Activated T-helper 1 cell treated with anti-CD3 and anti-CD28 coated beads, Interleukin-2, amount 50 U/mL, for 16 hours (primary cell): Measurements from ENCODE around the gene TMPRSS11D.

Experiments
- DNase-seq, 2 donors: peaks; one replicate each; pipeline ENCODE4 v3.0.0-alpha.2; 2020; ENCODE audit warnings: low read depth in 1 of 2, low spot score in 1 of 2

The TMPRSS11D gene

GRCh38 chr4:67883902-67884301, at the start of gene TMPRSS11D:
TSS of gene TMPRSS11D (minus strand) at chr4:67884002. CDS start at chr4:67883933, 69 bp downstream.
- DNase-seq, result no peak

- DNase-seq, result no peak
Measured at GRCh38 chr4:67933038-67933437, 49.2 kb upstream of the TMPRSS11D start.

- DNase-seq, result no peak
Measured at GRCh38 chr4:67931256-67931655, 47.5 kb upstream of the TMPRSS11D start.

GRCh38 chr4:67929426-67929825, 45.6 kb upstream of the TMPRSS11D start:
- DNase-seq, result no peak

GRCh38 chr4:67928546-67928945, 44.7 kb upstream of the TMPRSS11D start:
- DNase-seq, result no peak

- no peak for DNase-seq
Measured at GRCh38 chr4:67927251-67927650, 43.4 kb upstream of the TMPRSS11D start.

GRCh38 chr4:67926485-67926884, 42.7 kb upstream of the TMPRSS11D start:
- DNase-seq, result no peak

- DNase-seq, result no peak
Measured at GRCh38 chr4:67922697-67923096, 38.9 kb upstream of the TMPRSS11D start.

- no peak for DNase-seq
Measured at GRCh38 chr4:67918428-67918827, 34.6 kb upstream of the TMPRSS11D start.

GRCh38 chr4:67915400-67915966, 31.7 kb upstream of the TMPRSS11D start:
- no peak for DNase-seq

GRCh38 chr4:67912080-67912479, 28.3 kb upstream of the TMPRSS11D start:
- DNase-seq, result no peak

GRCh38 chr4:67911638-67912037, 27.8 kb upstream of the TMPRSS11D start:
- no peak for DNase-seq

- DNase-seq, result no peak
Measured at GRCh38 chr4:67911141-67911540, 27.3 kb upstream of the TMPRSS11D start.

- DNase-seq, result no peak
Measured at GRCh38 chr4:67910585-67910905, 26.7 kb upstream of the TMPRSS11D start.

GRCh38 chr4:67909905-67910584, 26.2 kb upstream of the TMPRSS11D start:
- DNase-seq, result no peak

- no peak for DNase-seq
Measured at GRCh38 chr4:67907650-67908049, 23.8 kb upstream of the TMPRSS11D start.

- no peak for DNase-seq
Measured at GRCh38 chr4:67899096-67899495, 15.3 kb upstream of the TMPRSS11D start.

GRCh38 chr4:67897686-67898085, 13.9 kb upstream of the TMPRSS11D start:
- DNase-seq, result no peak

- no peak for DNase-seq
Measured at GRCh38 chr4:67896421-67897065, 12.7 kb upstream of the TMPRSS11D start.

GRCh38 chr4:67894659-67895058, 10.9 kb upstream of the TMPRSS11D start:
- DNase-seq, result no peak

- no peak for DNase-seq
Measured at GRCh38 chr4:67892905-67893304, 9.1 kb upstream of the TMPRSS11D start.

GRCh38 chr4:67892253-67892652, 8.5 kb upstream of the TMPRSS11D start:
- DNase-seq, result no peak

GRCh38 chr4:67891645-67892044, 7.8 kb upstream of the TMPRSS11D start:
- no peak for DNase-seq
